Germinal center (tissue), 1 donor: ENCODE measurements around the gene KIN.
"Not testable (repeated sequence)": the region's sequence is repeated elsewhere in the genome, so short reads cannot be mapped to it uniquely, and the experiment has no call there.

Experiments
- DNase-seq: peaks from one replicate; pipeline ENCODE4 v3.0.0; 2012; ENCODE audit warnings: mixed read lengths, low spot score

Gene KIN

DNA sequence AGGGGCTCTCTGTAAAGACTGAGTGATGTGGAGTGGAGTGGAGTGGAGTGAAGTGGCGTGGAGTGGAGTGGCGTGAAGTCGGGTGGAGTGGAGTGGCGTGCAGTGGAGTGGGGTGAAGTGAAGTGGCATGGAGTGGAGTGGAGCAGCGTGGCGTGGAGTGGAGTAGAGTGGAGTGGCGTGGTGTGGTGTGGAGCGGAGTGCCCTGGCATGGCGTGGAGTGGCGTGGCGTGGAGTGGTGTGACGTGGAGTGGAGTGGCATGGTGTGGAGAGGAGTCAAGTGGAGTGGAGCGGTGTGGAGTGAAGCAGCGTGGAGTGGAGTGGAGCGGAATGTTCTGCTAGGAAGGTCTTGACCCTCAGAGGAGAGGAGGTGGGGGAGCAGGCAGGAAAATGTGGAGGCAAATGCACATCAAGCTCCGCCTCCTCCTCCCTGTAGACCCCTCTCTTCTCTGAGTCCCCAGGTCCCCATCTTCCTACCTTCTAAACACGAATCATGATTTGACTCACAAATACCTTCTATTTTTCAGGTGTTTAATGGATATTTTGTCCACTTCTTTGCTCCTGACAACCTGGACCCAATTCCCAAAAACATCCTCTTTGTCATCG lies 64.8 kb downstream of the KIN start:
- DNase-seq = no peak

DNA sequence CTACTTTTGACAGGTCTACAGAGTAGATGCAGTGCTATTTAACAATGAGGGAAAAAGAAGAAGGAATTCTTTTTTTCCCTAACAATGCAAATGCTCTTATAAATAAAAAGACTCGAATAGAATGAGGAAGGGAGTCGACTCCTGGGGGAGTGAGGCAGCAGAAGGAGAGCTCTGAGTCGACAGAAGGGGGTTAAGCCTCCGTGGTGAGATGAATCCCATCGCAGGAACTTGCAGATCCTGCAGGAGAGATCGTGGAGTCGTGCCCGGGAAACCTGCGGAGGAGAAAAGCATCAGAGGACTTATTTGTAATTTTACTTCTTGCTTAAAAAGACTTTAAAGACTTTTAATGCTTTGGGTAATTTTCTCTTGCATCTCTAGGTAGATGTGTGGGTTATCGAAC lies 67.3 kb downstream of the KIN start:
- no peak for DNase-seq

DNA sequence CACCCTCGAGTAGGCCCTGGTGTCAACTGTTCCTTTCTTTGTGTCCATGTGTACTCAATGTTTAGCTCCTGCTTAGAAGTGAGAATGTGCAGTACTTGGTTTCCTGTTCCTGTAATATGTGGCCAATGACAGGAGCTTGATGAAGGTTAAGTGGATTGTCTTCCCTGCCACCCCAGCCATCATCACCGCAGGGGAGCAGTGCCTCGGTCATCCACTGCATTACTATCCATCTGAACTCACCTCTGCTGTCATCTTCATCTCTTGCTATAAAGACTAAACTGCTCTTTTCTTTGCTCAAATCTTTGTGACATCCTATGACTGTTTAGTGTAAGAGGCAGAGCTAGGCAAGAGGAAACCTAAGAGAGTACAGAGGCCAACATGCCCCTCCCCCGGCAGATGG lies 69.1 kb downstream of the KIN start:
- no peak for DNase-seq

DNA sequence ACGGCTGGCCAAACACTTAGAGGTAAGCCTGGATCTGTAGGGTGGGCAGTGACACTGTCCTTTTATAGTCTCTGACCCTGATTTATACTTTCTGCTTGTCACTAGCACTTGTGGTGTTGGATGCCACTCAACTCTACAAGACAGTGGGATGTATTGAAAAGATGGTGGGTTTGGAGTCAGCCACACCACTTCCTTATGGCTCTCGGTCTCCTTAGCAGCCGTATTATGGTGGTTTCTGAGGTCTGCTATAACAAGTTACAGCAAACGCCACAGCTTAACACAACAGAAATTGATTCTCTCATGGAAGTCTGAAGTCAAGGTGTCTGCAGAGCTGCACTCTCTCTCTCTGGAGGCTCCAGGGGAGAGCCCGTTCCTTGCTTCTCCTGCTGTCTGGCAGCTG lies 70.0 kb downstream of the KIN start:
- no peak for DNase-seq

DNA sequence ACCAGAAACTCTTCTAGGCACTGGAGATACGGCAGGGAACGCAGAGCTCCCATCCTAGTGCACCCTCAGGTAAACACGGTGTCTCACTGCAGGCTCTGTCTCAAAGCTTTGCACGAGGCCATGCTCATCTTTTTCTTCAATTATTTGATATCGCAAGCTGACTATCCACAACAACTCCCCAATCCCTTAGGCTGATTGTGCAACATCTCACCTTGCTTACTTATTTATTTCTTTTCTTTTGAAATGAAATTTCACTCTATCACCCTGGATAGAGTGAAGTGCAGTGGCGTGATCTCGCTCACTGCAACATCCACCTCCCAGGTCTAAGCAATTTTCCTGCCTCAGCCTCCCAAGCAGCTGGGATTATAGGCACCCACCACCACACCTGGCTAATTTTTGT lies 72.3 kb downstream of the KIN start:
- DNase-seq = no peak

DNA sequence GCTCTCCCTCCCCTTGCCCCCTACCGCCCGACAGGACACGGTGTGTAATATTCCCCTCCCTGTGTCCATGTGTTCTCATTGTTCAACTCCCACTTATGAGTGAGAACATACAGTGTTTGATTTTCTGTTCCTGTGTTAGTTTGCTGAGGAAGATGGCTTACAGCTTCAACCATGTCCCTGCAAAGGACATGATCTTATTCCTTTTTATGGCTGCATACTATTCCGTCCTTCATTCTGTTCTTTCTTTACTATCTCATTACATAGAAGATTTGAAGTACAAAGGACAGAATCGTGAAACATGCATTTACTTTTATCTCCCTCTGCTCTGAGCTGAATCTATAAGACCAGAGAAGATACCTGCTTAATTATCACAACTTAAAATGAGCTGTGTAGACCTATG lies 76.7 kb downstream of the KIN start:
- not testable (repeated sequence) for DNase-seq

DNA sequence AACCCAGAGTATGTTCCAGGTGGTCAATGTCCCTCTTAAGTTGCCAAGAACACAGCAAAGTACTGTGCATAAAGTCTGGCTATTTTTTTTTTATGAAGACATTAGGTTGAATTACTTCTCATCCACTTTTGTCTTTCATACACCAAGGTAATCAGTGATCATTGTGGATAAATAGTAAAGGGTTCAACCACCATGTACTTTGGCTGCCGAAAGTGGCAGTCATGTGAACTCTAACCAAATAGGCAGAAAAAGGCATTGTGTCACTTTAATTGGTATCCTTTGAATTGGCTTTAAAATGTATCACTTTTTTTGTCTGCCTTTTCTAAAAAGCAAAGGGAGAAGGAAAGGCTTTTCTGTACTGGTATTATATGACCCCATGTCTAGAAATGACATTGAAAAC lies 77.3 kb downstream of the KIN start:
- DNase-seq = no peak

DNA sequence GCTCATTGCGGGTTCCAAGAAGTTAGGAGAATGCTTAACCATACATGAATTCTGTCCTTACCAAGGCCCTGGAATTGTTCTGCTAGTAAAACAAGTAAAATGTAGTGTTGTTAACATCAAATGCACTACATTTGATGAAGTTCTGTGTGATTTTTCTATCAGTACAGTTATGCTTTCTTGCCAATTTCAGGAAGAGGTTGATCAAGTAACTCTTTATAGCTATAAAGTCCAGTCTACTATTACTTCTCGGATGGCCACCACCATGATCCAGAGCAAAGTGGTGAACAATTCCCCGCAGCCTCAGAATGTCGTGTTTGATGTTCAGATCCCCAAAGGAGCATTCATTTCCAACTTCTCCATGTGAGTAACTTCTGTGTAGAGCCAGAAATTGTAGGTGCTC lies 79.0 kb downstream of the KIN start:
- no peak for DNase-seq

DNA sequence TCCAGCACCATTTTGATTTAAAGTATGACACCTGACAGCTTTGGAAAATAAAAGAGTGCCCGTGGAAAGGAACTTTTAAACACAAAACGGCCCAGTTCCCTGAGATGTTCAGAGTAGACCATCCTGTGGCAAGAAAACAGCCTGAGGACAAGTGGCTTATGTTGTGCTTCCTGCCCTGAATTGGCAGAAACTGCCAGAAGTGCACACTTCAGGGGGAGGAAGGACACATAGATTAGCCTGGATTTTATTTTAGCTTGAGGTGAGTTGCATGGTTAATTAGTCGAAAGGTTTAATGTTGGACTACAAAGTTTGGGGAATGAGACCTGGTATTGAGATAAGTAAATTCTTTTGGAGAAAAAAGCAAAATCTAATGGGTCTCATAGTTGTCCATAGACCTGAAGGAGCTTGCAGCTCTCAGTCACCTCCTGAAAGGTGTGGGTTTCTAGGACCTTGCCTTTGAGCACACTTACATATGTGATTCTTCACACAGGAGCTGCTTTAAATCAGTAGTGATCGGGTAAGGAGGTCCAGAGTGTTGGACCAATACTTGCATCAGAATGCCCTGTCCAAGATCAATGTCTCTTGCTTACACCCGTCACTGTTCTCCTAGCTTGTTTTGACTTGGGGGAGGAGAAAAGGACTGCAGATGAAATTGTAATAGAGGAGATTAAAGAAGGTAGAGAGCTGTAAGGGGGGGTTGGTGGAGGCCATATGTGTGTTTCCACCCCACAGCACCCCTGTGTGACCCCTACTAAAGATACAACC lies 79.8 kb downstream of the KIN start:
- no peak for DNase-seq

DNA sequence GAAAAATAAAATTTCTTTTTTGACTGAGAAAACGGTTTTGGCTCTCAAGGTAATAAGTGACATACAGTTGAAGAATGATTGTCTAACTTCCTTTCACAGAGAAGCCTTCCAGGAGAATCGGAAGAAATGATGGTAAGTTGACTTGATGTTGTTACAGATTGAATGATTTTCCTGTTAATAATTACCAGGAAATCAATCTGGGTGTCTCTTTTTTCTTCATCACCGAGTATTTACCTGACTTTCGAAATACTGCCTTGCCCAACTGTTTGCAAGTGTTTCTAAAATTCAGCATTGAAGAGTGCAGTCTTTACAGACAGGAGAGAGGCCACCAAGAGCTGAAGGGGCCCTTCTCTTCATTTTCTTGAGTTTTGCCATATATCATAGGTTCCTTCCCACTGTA lies 80.7 kb downstream of the KIN start:
- DNase-seq = no peak

DNA sequence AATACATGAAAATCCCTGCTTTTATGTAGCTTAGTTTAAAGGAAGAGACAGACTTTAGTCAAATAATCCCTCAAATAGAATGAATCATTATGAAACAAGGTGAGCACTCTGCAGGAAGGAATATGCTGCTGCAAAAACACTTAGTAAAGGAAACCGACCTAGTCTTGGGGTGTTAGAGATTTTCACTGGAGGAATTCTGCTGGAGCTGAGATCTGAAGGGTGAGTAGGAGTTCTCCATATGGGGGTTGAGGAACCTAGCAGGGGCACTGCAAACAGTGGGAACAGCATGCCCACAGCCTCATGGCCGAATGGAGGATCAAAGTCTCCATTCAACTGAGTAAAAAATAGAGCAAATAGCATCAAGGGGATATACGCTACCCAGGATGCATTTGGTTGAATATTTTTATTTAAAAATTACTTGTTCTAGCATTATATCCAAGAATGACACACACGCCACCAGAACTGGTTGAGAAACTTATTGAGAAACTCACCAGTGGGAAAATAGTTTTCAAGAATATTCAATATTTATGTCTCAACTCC lies 81.2 kb downstream of the KIN start:
- DNase-seq = no peak

DNA sequence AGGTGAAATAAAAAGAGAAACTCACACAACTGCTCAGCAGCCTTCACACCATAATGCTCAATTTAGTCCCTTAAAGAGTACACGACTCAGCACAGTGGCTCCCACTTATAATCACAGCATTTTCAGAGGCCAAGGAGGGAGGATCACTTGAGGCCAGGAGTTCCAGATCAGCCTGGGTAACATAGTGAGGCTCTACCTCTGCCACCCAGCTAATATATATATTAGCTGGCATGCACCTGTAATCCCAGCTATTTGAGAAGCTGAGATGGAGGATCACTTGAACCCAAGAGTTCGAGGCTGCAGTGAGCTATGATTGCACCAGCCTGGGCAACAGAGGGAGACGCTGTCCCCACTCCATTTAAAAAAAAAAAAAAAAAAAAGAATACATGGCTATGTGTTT lies 82.5 kb downstream of the KIN start:
- no peak for DNase-seq

DNA sequence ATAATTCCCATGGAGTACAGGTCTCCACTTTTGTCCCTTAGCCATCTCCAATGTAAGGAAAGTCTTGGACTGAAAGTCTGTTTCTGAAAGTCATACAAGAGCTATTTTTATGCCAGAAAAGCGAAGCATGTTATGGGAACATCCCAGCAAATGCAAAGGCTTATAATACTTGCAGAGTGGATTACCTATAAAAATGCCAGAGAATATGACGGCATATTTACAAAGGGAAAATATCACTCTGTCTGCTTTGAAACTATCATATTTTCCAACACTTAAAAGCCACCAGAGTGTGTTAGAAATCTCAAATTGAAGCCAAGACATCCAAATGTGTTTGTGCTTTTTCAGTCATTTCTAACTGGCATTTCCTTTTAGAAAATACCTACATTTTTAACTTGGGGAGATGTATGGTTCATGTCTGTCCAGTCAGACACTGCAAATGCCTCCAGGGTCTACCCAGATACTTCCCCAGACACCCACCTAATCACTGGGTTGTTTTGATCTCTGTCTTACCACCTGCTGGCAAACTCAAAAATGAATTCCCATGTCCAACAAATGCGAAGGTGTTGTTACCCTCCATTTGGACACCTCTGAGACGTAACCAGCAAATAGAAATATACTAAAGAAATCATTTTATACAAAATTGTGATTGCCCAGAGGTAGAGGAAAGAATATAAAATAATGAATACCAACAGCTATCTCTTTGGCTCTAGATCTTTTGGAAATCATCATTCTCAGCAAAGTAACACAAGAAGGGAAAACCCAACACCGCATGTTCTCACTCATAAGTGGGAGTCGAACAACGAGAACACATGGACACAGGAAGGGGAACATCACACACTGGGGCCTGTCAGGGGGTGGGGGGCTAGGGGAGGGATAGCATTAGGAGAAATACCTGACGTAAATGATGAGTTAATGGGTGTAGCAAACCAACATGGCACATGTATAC lies 83.4 kb downstream of the KIN start:
- DNase-seq = no peak

DNA sequence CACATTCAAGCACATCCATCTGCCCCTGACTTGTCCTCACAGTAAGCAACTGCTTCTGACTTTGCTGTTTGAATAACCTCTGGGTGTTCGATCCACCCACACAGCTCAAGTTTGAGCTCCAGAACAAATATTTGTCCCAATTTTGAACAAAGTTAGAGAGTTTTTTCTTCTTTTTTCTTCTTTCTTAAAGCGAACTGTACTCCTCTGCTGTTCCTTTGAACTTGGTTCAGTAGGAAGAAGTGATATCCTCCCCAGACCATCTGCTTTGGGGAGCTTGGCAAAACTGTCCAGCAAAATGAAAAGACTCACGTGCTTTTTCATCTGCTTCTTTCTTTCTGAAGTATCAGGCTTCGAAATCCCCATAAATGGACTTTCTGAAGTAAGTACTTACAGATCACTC lies 84.7 kb downstream of the KIN start, which contains the start of gene ITIH2:
TSS of gene ITIH2 (plus strand) at position 177 of the 400 bp plus-strand sequence. CDS start at position 296, 119 bp downstream.
- no peak for DNase-seq

DNA sequence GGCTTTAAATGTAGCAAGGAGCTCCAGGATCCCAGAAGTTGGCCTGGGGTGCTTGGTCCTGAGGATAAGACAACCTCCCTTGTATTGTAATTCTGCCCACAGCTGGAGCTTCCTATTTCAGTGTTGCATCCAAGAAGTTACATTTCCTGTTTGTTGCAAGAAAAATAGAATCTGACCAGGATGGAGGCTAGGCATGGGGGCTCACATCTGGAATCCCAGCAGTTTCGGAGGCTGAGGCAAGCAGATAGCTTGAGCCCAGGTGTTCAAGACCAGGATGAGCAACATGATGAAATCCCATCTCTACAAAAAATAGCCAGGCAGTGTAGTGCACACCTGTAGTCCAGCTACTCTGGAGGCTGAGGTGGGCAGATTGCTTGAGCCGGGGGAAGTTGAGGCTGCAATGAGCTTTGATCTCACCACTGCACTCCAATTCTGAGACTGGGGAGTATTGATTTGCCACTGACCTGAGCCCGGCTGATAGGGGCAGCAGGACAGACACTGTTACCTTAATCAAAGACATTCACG lies 85.4 kb downstream of the KIN start:
- no peak for DNase-seq

DNA sequence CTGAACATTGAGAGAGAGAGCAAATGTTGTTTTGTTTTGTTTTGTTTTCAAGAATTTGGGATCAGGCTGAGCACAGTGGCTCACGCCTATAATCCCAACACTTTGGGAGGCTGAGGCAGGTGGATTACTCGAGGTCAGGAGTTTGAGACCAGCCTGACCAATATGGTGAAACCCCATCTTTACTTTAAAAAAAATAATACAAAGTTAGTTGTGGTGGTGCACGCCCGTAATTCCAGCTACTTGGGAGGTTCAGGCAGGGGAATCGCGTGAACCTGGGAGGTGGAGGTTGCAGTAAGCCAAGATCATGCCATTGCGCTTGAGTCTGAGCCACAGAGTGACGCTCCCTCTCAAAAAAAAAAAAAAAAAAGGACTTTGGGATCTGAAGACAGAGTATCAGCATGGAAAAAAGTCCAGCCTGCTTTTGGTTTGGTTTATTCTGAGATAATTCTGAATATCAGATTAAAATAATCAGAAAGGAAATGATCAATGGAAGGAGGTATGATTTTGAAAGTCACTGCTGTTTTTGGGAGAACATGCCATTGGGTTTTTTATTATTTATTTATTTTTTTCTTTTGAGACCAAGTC lies 86.5 kb downstream of the KIN start:
- no peak for DNase-seq
